Type B pancreatic cell (in vitro differentiated cells): ENCODE measurements around the gene RBM20. TPM values are rescaled to one million over a fixed set of nuclear protein-coding genes. Genes with fewer than 3 reads are reported as not detected.

Source experiments
- DNase-seq: peaks from one replicate; pipeline ENCODE4 v3.0.0; 2021; ENCODE audit warnings: mixed read lengths; ENCODE audit not compliant: unreplicated experiment; ENCODE audit errors: extremely low spot score
- H3K27ac Mint-ChIP-seq: 2 replicates; pipeline ENCODE4 v1.8.0; 2021; ENCODE audit warnings: mild to moderate bottlenecking, mixed read lengths
- H3K27me3 Mint-ChIP-seq: 2 replicates; pipeline ENCODE4 v1.8.0; 2021; ENCODE audit warnings: mixed read lengths
- H3K36me3 Mint-ChIP-seq: 2 replicates; pipeline ENCODE4 v1.8.0; 2021; ENCODE audit warnings: mixed read lengths
- H3K4me1 Mint-ChIP-seq: one replicate; pipeline ENCODE4 v1.8.0; 2021; ENCODE audit warnings: mixed read lengths; ENCODE audit not compliant: unreplicated experiment
- H3K4me3 Mint-ChIP-seq: 2 replicates; pipeline ENCODE4 v1.8.0; 2021; ENCODE audit warnings: mild to moderate bottlenecking, mixed read lengths
- H3K9me3 Mint-ChIP-seq: 2 replicates; pipeline ENCODE4 v1.8.0; 2021; ENCODE audit warnings: mixed read lengths
- CTCF ChIP-seq: fragments of 200-600 bp; sonication (generic); conservative IDR thresholded peaks from 2 replicates; pipeline ENCODE4 v1.5.0; 2021; ENCODE audit warnings: antibody characterized with exemption, mild to moderate bottlenecking
- total RNA-seq: library from RNA; stranded (reverse); gene quantifications from 2 replicates; pipeline ENCODE4 v1.2.1, GENCODE V29; 2021; ENCODE audit warnings: low replicate concordance

Gene RBM20
- total RNA-seq, 1 donor from 2014 or later, result 5.2 TPM

- H3K27ac Mint-ChIP-seq, result no peak overlapping the region
- no peak overlapping the region for H3K4me3 Mint-ChIP-seq
- no peaks in the 10 kb centered on the region for H3K36me3 Mint-ChIP-seq
- no peaks in the 10 kb centered on the region for H3K9me3 Mint-ChIP-seq
- H3K4me1 Mint-ChIP-seq, result peaks cover 59% of the 10 kb centered on the region
- DNase-seq, result no peak
- no peak for TF ChIP-seq CTCF
- H3K27me3 Mint-ChIP-seq, result no peaks in the 10 kb centered on the region
Observed at GRCh38 chr10:110862961-110863360, 218.8 kb downstream of the RBM20 start.

- Mint-ChIP-seq H3K27ac (no peak overlapping the region), H3K36me3 (no peaks in the 10 kb centered on the region), H3K4me1 (peaks cover 57% of the 10 kb centered on the region), H3K9me3 (no peaks in the 10 kb centered on the region), H3K4me3 (no peak overlapping the region), H3K27me3 (no peaks in the 10 kb centered on the region)
- TF ChIP-seq CTCF, result no peak
- no peak for DNase-seq
Observed at GRCh38 chr10:110863361-110863760, 219.2 kb downstream of the RBM20 start.

- TF ChIP-seq CTCF, result no peak
- DNase-seq, result no peak
- H3K9me3 Mint-ChIP-seq, result no peaks in the 10 kb centered on the region
- H3K4me1 Mint-ChIP-seq, result peaks cover 55% of the 10 kb centered on the region
- H3K36me3 Mint-ChIP-seq, result no peaks in the 10 kb centered on the region
- H3K27me3 Mint-ChIP-seq, result no peaks in the 10 kb centered on the region
- H3K27ac Mint-ChIP-seq, result no peak overlapping the region
- no peak overlapping the region for H3K4me3 Mint-ChIP-seq
Observed at GRCh38 chr10:110863956-110864355, 219.8 kb downstream of the RBM20 start.

GRCh38 chr10:110864662-110865140 lies 220.6 kb downstream of the RBM20 start:
- Mint-ChIP-seq H3K36me3 (no peaks in the 10 kb centered on the region), H3K9me3 (no peaks in the 10 kb centered on the region), H3K4me3 (peak overlapping the region; percentile 40), H3K27me3 (no peaks in the 10 kb centered on the region), H3K4me1 (peaks cover 54% of the 10 kb centered on the region), H3K27ac (peak overlapping the region; percentile 79)
- DNase-seq, result no peak
- no peak for TF ChIP-seq CTCF

GRCh38 chr10:110865186-110865808 lies 221.2 kb downstream of the RBM20 start:
- Mint-ChIP-seq H3K36me3 (no peaks in the 10 kb centered on the region), H3K27ac (peak overlapping the region; percentile 79), H3K27me3 (no peaks in the 10 kb centered on the region), H3K4me3 (peak overlapping the region; percentile 2), H3K4me1 (peaks cover 53% of the 10 kb centered on the region), H3K9me3 (no peaks in the 10 kb centered on the region)
- no peak for TF ChIP-seq CTCF
- DNase-seq, result no peak
